Raji (cell line): Measurements from ENCODE around the gene MGST3.
A peak's percentile ranks its signal among the peaks of the same experiment; 100 is the strongest.

Source experiments
- POLR2A ChIP-seq: IDR thresholded peaks from 2 replicates; pipeline ENCODE4 v1.6.1; 2011; ENCODE audit warnings: low read depth, low read length, control low read depth; ENCODE audit not compliant: insufficient read depth

Gene MGST3

GRCh38 chr1:165674599-165674998 lies 43.6 kb downstream of the MGST3 start:
- no peak for TF ChIP-seq POLR2A

- TF ChIP-seq POLR2A = no peak
These were observed 44.8 kb downstream of the MGST3 start for GRCh38 chr1:165675794-165676193.

- no peak for TF ChIP-seq POLR2A
These were observed 47.5 kb downstream of the MGST3 start for GRCh38 chr1:165678509-165678908.

- TF ChIP-seq POLR2A = no peak
These were observed 48.4 kb downstream of the MGST3 start for GRCh38 chr1:165679282-165680036.

- no peak for TF ChIP-seq POLR2A
These were observed 49.3 kb downstream of the MGST3 start for GRCh38 chr1:165680303-165680702.

- TF ChIP-seq POLR2A = no peak
These were observed 52.9 kb downstream of the MGST3 start for GRCh38 chr1:165683848-165684485.

GRCh38 chr1:165686121-165686970 lies 55.3 kb downstream of the MGST3 start:
- TF ChIP-seq POLR2A = no peak

- no peak for TF ChIP-seq POLR2A
These were observed 56.0 kb downstream of the MGST3 start for GRCh38 chr1:165686971-165687433.

- no peak for TF ChIP-seq POLR2A
These were observed 57.0 kb downstream of the MGST3 start for GRCh38 chr1:165688046-165688445.

- no peak for TF ChIP-seq POLR2A
These were observed 64.0 kb downstream of the MGST3 start for GRCh38 chr1:165695031-165695430.

GRCh38 chr1:165696625-165697100 lies 65.6 kb downstream of the MGST3 start:
- TF ChIP-seq POLR2A = no peak

- no peak for TF ChIP-seq POLR2A
These were observed 66.5 kb downstream of the MGST3 start for GRCh38 chr1:165697491-165697880.

- peak; percentile 91 for TF ChIP-seq POLR2A
These were observed 67.1 kb downstream of the MGST3 start, which contains the start of gene ALDH9A1 for GRCh38 chr1:165697881-165698760. ALDH9A1 (minus strand) TSS chr1:165698562; CDS start chr1:165698558, 4 bp downstream.

GRCh38 chr1:165698761-165699052 lies 67.7 kb downstream of the MGST3 start:
- TF ChIP-seq POLR2A = no peak
